Measurements from ENCODE around the gene TYW1B. TPM values are rescaled to one million over a fixed set of nuclear protein-coding genes. Genes with fewer than 3 reads are reported as not detected.
"Not testable (repeated sequence)": the region's sequence is repeated elsewhere in the genome, so short reads cannot be mapped to it uniquely, and the experiment has no call there.

Gene TYW1B
- total and polyA plus RNA-seq, 2 donors (not counting 1 experiment from before 2014, with no cell fraction given), result 4.7 to 6.1 TPM

- TF ChIP-seq EZH2 (IDR thresholded peaks at IDR 0.05; ENCODE audit: low read length, missing control alignments), result no peak
- no peak for TF ChIP-seq CTCF (conservative IDR thresholded peaks at IDR 0.05 in 1 of 2, IDR thresholded peaks at IDR 0.05 in 1 of 2; ENCODE audit: low read depth in 1 of 2, low read length in 2 of 2)
- Histone ChIP-seq H3K4me1 (ENCODE audit: control insufficient read depth, extremely low read depth, insufficient read depth, low read length) (no peaks in the 10 kb centered on the region), H3K27me3 (ENCODE audit: control insufficient read depth, insufficient read depth, low read length) (no peaks in the 10 kb centered on the region), H3K9me3 (ENCODE audit: control insufficient read depth, insufficient read depth, low read depth, low read length) (no peaks in the 10 kb centered on the region), H2AFZ (ENCODE audit: low read length) (no peak overlapping the region), H3K79me2 (ENCODE audit: control insufficient read depth, insufficient read depth, low read length) (no peaks in the 10 kb centered on the region), H3K4me3 (replicated peaks in 1 of 4; ENCODE audit: control extremely low read depth in 1 of 4, insufficient read depth in 1 of 4, low read depth in 3 of 4, low read length in 4 of 4) (no peak overlapping the region), H3K9ac (ENCODE audit: insufficient read depth, low read length) (no peak overlapping the region), H3K4me2 (ENCODE audit: extremely low read depth, insufficient read depth, low read length) (no peak overlapping the region), H3K36me3 (ENCODE audit: control insufficient read depth, insufficient read depth, low read length) (no peaks in the 10 kb centered on the region), H4K20me1 (ENCODE audit: control insufficient read depth, extremely low read depth, insufficient read depth, low read length) (no peaks in the 10 kb centered on the region), H3K27ac (ENCODE audit: insufficient read depth, low read length) (no peak overlapping the region)
- no peak for DNase-seq (ENCODE audit: low read depth in 2 of 2)
These were observed 76.6 kb downstream of the TYW1B start for GRCh38 chr7:72751378-72751777.

- H3K27ac ChIP-seq (ENCODE audit: insufficient read depth, low read length); H2AFZ ChIP-seq (ENCODE audit: low read length); H3K27me3 ChIP-seq (ENCODE audit: control insufficient read depth, insufficient read depth, low read length); H3K36me3 ChIP-seq (ENCODE audit: control insufficient read depth, insufficient read depth, low read length); H4K20me1 ChIP-seq (ENCODE audit: control insufficient read depth, extremely low read depth, insufficient read depth, low read length); H3K9ac ChIP-seq (ENCODE audit: insufficient read depth, low read length); H3K9me3 ChIP-seq (ENCODE audit: control insufficient read depth, insufficient read depth, low read depth, low read length); H3K4me1 ChIP-seq (ENCODE audit: control insufficient read depth, extremely low read depth, insufficient read depth, low read length); H3K4me3 ChIP-seq (replicated peaks in 1 of 4; ENCODE audit: control extremely low read depth in 1 of 4, insufficient read depth in 1 of 4, low read depth in 3 of 4, low read length in 4 of 4); H3K79me2 ChIP-seq (ENCODE audit: control insufficient read depth, insufficient read depth, low read length); H3K4me2 ChIP-seq (ENCODE audit: extremely low read depth, insufficient read depth, low read length): not testable (repeated sequence)
- DNase-seq (ENCODE audit: low read depth in 2 of 2), result peak in 1 of 2 donors; percentile 25
These were observed 79.4 kb downstream of the TYW1B start for GRCh38 chr7:72748649-72749048.

- not testable (repeated sequence) for H3K79me2 ChIP-seq (ENCODE audit: control insufficient read depth, insufficient read depth, low read length); H3K27me3 ChIP-seq (ENCODE audit: control insufficient read depth, insufficient read depth, low read length); H4K20me1 ChIP-seq (ENCODE audit: control insufficient read depth, extremely low read depth, insufficient read depth, low read length); H3K36me3 ChIP-seq (ENCODE audit: control insufficient read depth, insufficient read depth, low read length); H3K4me1 ChIP-seq (ENCODE audit: control insufficient read depth, extremely low read depth, insufficient read depth, low read length); H3K9me3 ChIP-seq (ENCODE audit: control insufficient read depth, insufficient read depth, low read depth, low read length)
- Histone ChIP-seq H3K27ac (ENCODE audit: insufficient read depth, low read length) (peak overlapping the region; percentile 50), H2AFZ (ENCODE audit: low read length) (peak overlapping the region; percentile 84), H3K4me2 (ENCODE audit: extremely low read depth, insufficient read depth, low read length) (peak overlapping the region; percentile 75), H3K9ac (ENCODE audit: insufficient read depth, low read length) (peak overlapping the region; percentile 3), H3K4me3 (replicated peaks in 1 of 4; ENCODE audit: control extremely low read depth in 1 of 4, insufficient read depth in 1 of 4, low read depth in 3 of 4, low read length in 4 of 4) (peak overlapping the region; percentile 27 to 57 (median 47))
- DNase-seq (ENCODE audit: low read depth in 2 of 2), result peak; percentile 84 to 93
These were observed 83.6 kb downstream of the TYW1B start for GRCh38 chr7:72744244-72744926.

- H3K36me3 ChIP-seq (ENCODE audit: control insufficient read depth, insufficient read depth, low read length); H3K4me1 ChIP-seq (ENCODE audit: control insufficient read depth, extremely low read depth, insufficient read depth, low read length); H3K9ac ChIP-seq (ENCODE audit: insufficient read depth, low read length); H2AFZ ChIP-seq (ENCODE audit: low read length); H3K79me2 ChIP-seq (ENCODE audit: control insufficient read depth, insufficient read depth, low read length); H4K20me1 ChIP-seq (ENCODE audit: control insufficient read depth, extremely low read depth, insufficient read depth, low read length); H3K9me3 ChIP-seq (ENCODE audit: control insufficient read depth, insufficient read depth, low read depth, low read length); H3K27ac ChIP-seq (ENCODE audit: insufficient read depth, low read length); H3K27me3 ChIP-seq (ENCODE audit: control insufficient read depth, insufficient read depth, low read length): not testable (repeated sequence)
- DNase-seq (ENCODE audit: low read depth in 2 of 2), result peak in 1 of 2 donors; percentile 1
- Histone ChIP-seq H3K4me2 (ENCODE audit: extremely low read depth, insufficient read depth, low read length) (peak overlapping the region; percentile 59), H3K4me3 (replicated peaks in 1 of 4; ENCODE audit: control extremely low read depth in 1 of 4, insufficient read depth in 1 of 4, low read depth in 3 of 4, low read length in 4 of 4) (peak overlapping the region in 2 of 4 experiments; percentile 56 to 57)
These were observed 84.2 kb downstream of the TYW1B start for GRCh38 chr7:72743801-72744200.

GRCh38 chr7:72739716-72740115 lies 88.3 kb downstream of the TYW1B start:
- H3K4me1 ChIP-seq (ENCODE audit: control insufficient read depth, extremely low read depth, insufficient read depth, low read length); H2AFZ ChIP-seq (ENCODE audit: low read length); H3K36me3 ChIP-seq (ENCODE audit: control insufficient read depth, insufficient read depth, low read length); DNase-seq (ENCODE audit: low read depth in 2 of 2); H3K27ac ChIP-seq (ENCODE audit: insufficient read depth, low read length); H3K4me3 ChIP-seq (replicated peaks in 1 of 4; ENCODE audit: control extremely low read depth in 1 of 4, insufficient read depth in 1 of 4, low read depth in 3 of 4, low read length in 4 of 4); H3K9ac ChIP-seq (ENCODE audit: insufficient read depth, low read length); H3K79me2 ChIP-seq (ENCODE audit: control insufficient read depth, insufficient read depth, low read length); H4K20me1 ChIP-seq (ENCODE audit: control insufficient read depth, extremely low read depth, insufficient read depth, low read length); H3K4me2 ChIP-seq (ENCODE audit: extremely low read depth, insufficient read depth, low read length); H3K27me3 ChIP-seq (ENCODE audit: control insufficient read depth, insufficient read depth, low read length); H3K9me3 ChIP-seq (ENCODE audit: control insufficient read depth, insufficient read depth, low read depth, low read length): not testable (repeated sequence)

- H2AFZ ChIP-seq (ENCODE audit: low read length); H3K27ac ChIP-seq (ENCODE audit: insufficient read depth, low read length); H3K4me2 ChIP-seq (ENCODE audit: extremely low read depth, insufficient read depth, low read length); H3K4me1 ChIP-seq (ENCODE audit: control insufficient read depth, extremely low read depth, insufficient read depth, low read length); H3K79me2 ChIP-seq (ENCODE audit: control insufficient read depth, insufficient read depth, low read length); H3K9ac ChIP-seq (ENCODE audit: insufficient read depth, low read length); H4K20me1 ChIP-seq (ENCODE audit: control insufficient read depth, extremely low read depth, insufficient read depth, low read length); H3K9me3 ChIP-seq (ENCODE audit: control insufficient read depth, insufficient read depth, low read depth, low read length); H3K27me3 ChIP-seq (ENCODE audit: control insufficient read depth, insufficient read depth, low read length); H3K36me3 ChIP-seq (ENCODE audit: control insufficient read depth, insufficient read depth, low read length); H3K4me3 ChIP-seq (replicated peaks in 1 of 4; ENCODE audit: control extremely low read depth in 1 of 4, insufficient read depth in 1 of 4, low read depth in 3 of 4, low read length in 4 of 4); DNase-seq (ENCODE audit: low read depth in 2 of 2): not testable (repeated sequence)
These were observed 92.1 kb downstream of the TYW1B start for GRCh38 chr7:72735855-72736254.

Measured in fibroblast of lung (primary cell).